Measurements from ENCODE around the gene SHLD2.
A peak's percentile ranks its signal among the peaks of the same experiment; 100 is the strongest.
"Not testable (repeated sequence)": the region's sequence is repeated elsewhere in the genome, so short reads cannot be mapped to it uniquely, and the experiment has no call there.

SHLD2 gene, protein sequence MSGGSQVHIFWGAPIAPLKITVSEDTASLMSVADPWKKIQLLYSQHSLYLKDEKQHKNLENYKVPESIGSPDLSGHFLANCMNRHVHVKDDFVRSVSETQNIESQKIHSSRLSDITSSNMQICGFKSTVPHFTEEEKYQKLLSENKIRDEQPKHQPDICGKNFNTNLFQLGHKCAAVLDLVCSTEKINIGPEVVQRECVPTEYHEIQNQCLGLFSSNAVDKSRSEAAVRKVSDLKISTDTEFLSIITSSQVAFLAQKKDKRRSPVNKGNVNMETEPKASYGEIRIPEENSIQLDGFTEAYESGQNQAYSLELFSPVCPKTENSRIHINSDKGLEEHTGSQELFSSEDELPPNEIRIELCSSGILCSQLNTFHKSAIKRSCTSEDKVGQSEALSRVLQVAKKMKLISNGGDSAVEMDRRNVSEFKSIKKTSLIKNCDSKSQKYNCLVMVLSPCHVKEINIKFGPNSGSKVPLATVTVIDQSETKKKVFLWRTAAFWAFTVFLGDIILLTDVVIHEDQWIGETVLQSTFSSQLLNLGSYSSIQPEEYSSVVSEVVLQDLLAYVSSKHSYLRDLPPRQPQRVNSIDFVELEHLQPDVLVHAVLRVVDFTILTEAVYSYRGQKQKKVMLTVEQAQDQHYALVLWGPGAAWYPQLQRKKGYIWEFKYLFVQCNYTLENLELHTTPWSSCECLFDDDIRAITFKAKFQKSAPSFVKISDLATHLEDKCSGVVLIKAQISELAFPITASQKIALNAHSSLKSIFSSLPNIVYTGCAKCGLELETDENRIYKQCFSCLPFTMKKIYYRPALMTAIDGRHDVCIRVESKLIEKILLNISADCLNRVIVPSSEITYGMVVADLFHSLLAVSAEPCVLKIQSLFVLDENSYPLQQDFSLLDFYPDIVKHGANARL

GRCh38 chr10:87094373-87095235 lies at the start of gene SHLD2, which contains the start of gene GLUD1:
SHLD2 (plus strand) TSS chr10:87095206; CDS start chr10:87151355, 56,149 bp downstream.
GLUD1 (minus strand) TSS chr10:87094843; CDS start chr10:87094769, 74 bp downstream.
- DNase-seq (ENCODE audit: low read depth in 3 of 3) = peak; percentile 73 to 89 (median 75)

DNA sequence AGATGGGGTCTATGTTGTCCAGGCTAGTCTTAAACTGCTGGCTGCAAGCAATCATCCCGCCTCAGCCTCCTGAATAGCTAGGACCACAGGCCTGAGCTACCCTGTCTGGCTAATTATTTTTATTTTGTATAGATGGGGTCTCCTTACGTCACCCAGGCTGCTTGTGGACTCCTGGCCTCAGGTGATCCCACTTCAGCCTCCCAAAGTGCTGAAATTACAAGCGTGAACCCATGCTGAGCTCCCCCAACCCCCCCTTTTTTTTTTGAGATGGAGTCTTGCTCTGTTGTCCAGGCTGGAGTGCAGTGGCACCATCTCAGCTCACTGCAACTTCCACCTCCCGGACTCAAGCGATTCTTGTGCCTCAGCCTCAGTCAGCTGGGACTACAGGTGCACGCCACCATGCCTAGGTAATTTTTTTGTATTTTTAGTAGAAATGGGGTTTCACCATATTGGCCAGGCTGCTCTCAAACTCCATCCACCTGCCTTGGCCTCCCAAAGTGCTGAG lies 49.5 kb upstream of the SHLD2 start:
- DNase-seq (ENCODE audit: low read depth in 3 of 3) = no peak

GRCh38 chr10:87053111-87053510 lies 41.9 kb upstream of the SHLD2 start:
- DNase-seq (ENCODE audit: low read depth in 3 of 3) = no peak

GRCh38 chr10:87053577-87054181 lies 41.3 kb upstream of the SHLD2 start:
- no peak for DNase-seq (ENCODE audit: low read depth in 3 of 3)

- DNase-seq (ENCODE audit: low read depth in 3 of 3) = no peak
Observed at GRCh38 chr10:87054373-87055295, 40.4 kb upstream of the SHLD2 start.

DNA sequence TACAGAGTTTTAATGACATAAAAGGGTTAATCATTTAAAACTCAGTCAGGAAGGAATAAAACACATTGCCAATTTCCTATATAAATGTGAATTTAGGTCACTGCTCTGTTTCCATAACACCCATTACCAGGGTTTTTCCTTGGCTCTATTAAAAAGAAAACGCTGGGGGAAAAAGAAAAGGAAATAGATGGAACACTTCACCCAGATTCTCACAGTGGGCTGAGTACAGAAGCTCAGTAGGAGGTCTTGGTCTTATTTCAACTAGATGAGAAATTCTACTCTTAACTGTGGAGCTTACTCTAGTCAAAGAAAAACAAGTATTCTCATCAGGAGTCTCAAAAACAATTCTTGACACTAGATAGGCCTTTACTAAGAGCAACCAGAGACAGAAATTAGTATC lies 36.8 kb upstream of the SHLD2 start:
- DNase-seq (ENCODE audit: low read depth in 3 of 3) = no peak

- DNase-seq (ENCODE audit: low read depth in 3 of 3) = no peak
Observed at GRCh38 chr10:87059401-87059800, 35.6 kb upstream of the SHLD2 start.

GRCh38 chr10:87060280-87060928 lies 34.6 kb upstream of the SHLD2 start:
- no peak for DNase-seq (ENCODE audit: low read depth in 3 of 3)

DNA sequence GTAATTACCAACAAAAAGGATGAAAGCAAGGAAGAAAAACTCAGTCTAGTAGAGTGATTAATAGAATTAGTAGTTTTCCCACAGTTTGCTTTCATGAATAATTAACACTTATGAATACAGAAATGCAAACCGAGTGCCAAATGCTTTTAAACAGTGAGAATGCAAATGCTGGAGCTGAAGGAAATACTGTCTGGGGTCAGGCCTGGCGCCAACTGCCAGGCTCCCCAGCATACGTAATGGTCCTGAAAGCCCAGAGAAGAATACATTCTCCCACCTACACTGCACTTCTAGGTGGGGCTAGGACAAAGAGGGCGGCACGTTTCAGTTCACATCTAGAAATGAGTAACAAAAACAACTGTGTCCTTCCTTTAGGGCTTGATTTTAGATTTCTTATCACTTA lies 30.4 kb upstream of the SHLD2 start:
- no peak for DNase-seq (ENCODE audit: low read depth in 3 of 3)

DNA sequence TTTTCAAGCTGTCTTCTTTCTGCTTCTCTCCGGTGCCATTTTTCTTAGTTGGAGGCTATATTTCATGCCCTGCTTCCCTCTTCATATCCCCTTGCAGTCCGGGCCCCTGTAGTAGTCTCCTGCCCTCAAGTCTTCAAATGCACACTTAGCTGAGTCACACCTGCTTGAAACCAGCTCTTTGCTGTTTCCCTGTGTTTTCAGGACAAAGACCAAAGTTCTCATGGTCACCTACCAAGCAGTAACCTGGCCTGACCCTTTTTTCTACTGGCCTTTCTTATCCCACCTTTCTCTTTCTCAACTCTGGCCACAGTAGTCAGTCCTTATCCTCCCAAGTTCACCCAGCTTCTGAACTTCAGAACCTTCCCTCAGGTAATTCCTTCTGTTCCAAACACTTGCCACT lies 28.8 kb upstream of the SHLD2 start:
- no peak for DNase-seq (ENCODE audit: low read depth in 3 of 3)

DNA sequence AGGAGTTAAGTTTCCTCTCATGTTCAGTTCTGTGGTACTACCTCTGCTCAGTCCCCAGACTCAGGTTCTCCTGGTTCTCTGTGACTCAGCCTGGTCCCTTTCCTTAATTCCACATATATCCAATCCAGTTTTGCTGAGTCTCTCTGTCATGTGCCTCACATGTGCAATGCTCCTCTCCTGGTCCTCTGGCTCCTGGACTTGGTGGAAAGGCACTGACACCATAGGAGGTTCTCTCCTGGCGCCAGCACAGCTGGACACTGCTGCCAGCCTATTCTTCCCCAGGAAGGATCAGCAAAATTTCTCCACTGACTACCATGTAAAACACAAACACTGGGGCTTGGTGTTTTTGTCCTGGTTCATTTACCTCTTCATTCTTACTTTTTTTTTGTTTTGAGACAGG lies 28.1 kb upstream of the SHLD2 start:
- DNase-seq (ENCODE audit: low read depth in 3 of 3) = no peak

GRCh38 chr10:87068281-87068680 lies 26.7 kb upstream of the SHLD2 start:
- no peak for DNase-seq (ENCODE audit: low read depth in 3 of 3)

DNA sequence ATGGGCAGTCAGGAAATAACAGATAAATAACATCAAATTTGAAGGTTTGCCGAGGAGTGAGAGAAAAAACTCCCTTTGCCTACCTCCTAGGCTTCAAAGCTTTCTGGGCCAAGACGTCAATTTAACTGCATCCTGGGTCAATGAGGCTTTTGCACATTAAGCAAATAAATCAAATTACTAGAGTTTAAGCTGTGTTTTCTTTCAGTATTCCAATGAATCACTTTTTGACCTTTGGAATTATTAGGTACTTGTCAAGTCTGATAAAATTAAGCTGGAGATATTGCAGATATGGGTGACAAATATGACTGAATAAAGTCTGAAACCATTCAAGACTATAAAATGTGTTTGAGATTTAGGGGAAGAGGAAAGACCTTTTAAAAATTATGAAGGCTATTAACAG lies 22.6 kb upstream of the SHLD2 start:
- no peak for DNase-seq (ENCODE audit: low read depth in 3 of 3)

DNA sequence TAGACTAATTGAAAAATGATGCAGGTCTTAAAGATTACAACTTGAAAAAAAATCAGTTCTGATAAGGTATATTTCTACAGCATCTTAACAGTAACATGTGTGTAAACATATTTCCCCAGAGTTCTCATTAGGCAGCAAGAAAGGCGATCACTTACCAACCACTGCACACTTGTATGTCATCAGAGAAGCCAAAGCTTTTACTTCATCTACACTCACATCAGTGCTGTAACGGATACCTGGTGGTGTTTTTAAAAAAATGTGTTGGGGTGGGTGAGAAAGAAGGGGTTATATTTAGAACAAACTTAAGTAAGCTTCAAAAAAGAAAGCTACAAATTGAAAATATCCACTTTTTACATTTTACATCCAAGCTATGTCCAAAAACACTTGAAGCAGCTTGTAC lies 18.6 kb upstream of the SHLD2 start:
- not testable (repeated sequence) for DNase-seq (ENCODE audit: low read depth in 3 of 3)

DNA sequence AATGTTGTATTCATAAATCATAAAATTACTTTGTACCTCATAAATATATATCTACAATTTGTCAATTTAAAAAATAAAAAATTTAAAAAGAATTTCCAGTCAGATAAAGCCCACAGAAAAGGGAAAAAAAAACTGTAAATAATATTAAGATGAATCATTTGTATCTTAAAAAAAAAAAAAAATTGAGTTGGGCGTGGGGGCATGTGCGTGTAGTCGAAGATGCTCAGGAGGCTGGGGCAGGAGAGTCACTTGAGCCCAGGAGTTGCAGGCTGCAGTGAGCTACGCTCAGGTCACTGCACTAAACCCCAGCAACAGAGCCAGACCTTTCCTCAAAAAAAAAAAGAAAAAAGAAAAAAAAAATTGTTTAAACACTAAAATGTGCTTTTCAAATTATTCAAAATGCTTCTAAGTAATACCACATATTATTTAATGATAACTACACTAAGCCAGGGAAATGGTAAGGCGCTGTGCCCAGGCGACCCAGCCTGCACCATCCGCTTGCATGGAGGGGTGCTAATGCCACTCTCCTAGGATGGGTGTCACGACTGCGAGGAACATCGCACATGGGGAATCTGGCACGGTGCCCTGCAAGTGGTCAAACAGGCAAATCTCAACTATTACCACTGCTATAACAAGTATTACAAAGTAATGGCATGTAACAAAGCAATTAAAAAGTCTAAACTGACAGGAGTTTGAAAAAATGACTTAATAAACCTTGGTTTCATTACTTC lies 15.7 kb upstream of the SHLD2 start:
- DNase-seq (ENCODE audit: low read depth in 3 of 3) = no peak

GRCh38 chr10:87080621-87081020 lies 14.4 kb upstream of the SHLD2 start:
- DNase-seq (ENCODE audit: low read depth in 3 of 3) = not testable (repeated sequence)

- not testable (repeated sequence) for DNase-seq (ENCODE audit: low read depth in 3 of 3)
Observed at GRCh38 chr10:87081574-87081973, 13.4 kb upstream of the SHLD2 start.

DNA sequence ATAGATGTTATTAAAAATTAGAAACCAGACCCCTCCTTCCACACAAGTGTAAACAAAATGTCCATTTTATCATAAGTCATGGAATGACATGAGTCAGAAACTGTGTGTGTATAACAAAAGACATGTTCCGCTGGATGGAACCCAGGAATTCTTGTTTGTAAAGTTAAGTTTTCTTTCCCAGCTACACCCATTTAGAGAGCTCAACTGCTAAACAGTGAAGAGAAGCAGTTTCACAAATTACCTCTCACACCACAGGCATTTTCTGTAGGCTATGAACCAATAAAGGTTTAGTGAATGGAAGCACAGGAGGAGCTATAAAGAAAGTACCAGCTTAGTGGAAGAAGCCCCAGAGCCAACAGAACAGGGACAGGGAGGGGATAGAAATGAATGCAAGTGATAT lies 12.8 kb upstream of the SHLD2 start:
- not testable (repeated sequence) for DNase-seq (ENCODE audit: low read depth in 3 of 3)

Measured in stimulated activated CD4-positive, alpha-beta T cell treated with anti-CD3 and anti-CD28 coated beads, TNF-alpha, amount 100 ng/mL, for 24 hours (primary cell).